Endothelial cell of umbilical vein (primary cell): ENCODE results near the gene SHC4.

Source experiments
- EZH2 ChIP-seq: IDR thresholded peaks from 2 replicates; pipeline ENCODE4 v1.6.1; 2012; ENCODE audit warnings: borderline replicate concordance, low read depth, mild to moderate bottlenecking, moderate library complexity, low read length, inconsistent platforms; ENCODE audit not compliant: severe bottlenecking
- MYC ChIP-seq: IDR thresholded peaks from one replicate; pipeline ENCODE4 v1.6.1; 2011; ENCODE audit warnings: mild to moderate bottlenecking, low read depth, low read length
- POLR2A ChIP-seq: IDR thresholded peaks from 2 replicates; pipeline ENCODE4 v1.6.1; 2012; ENCODE audit warnings: low read depth, mild to moderate bottlenecking, control low read depth, low read length
- TF ChIP-seq, protein P1 (sequence below), 2 donors: IDR thresholded peaks; 1 replicate in 1 of 2; 2 replicates in 1 of 2; pipeline ENCODE4 v1.5.1; 2011; ENCODE audit warnings: low read length in 2 of 2, mild to moderate bottlenecking in 2 of 2, moderate library complexity in 2 of 2, control low read depth in 1 of 2, inconsistent platforms in 1 of 2, low read depth in 1 of 2; ENCODE audit not compliant: insufficient read depth in 1 of 2; ENCODE audit errors: extremely low read depth in 1 of 2

DNA sequence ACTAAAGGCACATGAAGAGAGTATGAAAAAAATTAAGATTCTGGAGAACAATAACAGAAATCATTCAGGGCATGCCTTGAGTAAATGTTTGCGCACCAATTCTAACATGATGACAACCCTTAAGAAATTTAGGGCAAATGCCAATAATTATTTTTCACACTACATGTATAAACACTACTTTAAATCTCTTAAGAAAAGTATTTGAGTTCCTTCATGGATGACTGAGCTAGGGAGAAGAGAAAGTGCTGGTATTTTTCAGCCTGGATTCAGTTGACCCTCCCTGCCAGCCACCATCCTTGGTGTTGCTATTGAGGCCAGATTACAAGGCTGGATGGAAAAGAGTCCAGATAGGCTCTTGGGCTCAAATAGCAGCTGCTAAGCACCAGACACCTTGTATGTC is 93.8 kb downstream of the SHC4 start:
- TF ChIP-seq, protein P1, sequence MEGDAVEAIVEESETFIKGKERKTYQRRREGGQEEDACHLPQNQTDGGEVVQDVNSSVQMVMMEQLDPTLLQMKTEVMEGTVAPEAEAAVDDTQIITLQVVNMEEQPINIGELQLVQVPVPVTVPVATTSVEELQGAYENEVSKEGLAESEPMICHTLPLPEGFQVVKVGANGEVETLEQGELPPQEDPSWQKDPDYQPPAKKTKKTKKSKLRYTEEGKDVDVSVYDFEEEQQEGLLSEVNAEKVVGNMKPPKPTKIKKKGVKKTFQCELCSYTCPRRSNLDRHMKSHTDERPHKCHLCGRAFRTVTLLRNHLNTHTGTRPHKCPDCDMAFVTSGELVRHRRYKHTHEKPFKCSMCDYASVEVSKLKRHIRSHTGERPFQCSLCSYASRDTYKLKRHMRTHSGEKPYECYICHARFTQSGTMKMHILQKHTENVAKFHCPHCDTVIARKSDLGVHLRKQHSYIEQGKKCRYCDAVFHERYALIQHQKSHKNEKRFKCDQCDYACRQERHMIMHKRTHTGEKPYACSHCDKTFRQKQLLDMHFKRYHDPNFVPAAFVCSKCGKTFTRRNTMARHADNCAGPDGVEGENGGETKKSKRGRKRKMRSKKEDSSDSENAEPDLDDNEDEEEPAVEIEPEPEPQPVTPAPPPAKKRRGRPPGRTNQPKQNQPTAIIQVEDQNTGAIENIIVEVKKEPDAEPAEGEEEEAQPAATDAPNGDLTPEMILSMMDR (IDR thresholded peaks at IDR 0.05; ENCODE audit: extremely low read depth in 1 of 2, insufficient read depth in 1 of 2, low read depth in 1 of 2, low read length in 2 of 2), result no peak
- TF ChIP-seq MYC (no peak), EZH2 (no peak), POLR2A (no peak)
